K562 (cell line): ENCODE results near the gene IL23R. TPM values are rescaled to one million over a fixed set of nuclear protein-coding genes. Genes with fewer than 3 reads are reported as not detected.

Experiments used
- ATAC-seq: fragments of 200-7000 bp; cut with Tn5 transposase; 3 replicates; pipeline ENCODE4 v1.9.1; 2020; ENCODE audit warnings: moderate library complexity
- BruUV-seq: library from RNA; stranded (reverse); fragments of 400-500 nt; replicated peaks from 2 replicates; lab custom pipeline; 2021; lab: Mats Ljungman, UMichigan
- CTCF ChIA-PET: fragments of 300-600 bp; formaldehyde crosslinking; extraction: SDS; loops from one replicate; lab custom pipeline; 2021; ENCODE audit warnings: low intra/inter-chr PET ratio; lab: Yijun Ruan, JAX
- POLR2A ChIA-PET: fragments of 300-600, 350-650 bp; sonication (Branson Sonifier 250); formaldehyde crosslinking; extraction: SDS; loops from one replicate; lab custom pipeline; 2021; ENCODE audit warnings: antibody characterized with exemption, inconsistent platforms; lab: Yijun Ruan, JAX
- DNase-seq, 4 experiments: peaks; one replicate each; pipeline versions ENCODE4 v3.0.0 to v3.0.0-alpha.2; 2011 to 2018; ENCODE audit warnings: low spot score in 3 of 4, mixed read lengths in 3 of 4; ENCODE audit errors: extremely low read depth in 1 of 4
- FAIRE-seq: peaks from 2 replicates; lab custom pipeline; 2011; peaks lifted over from hg19 to GRCh38; lab: Jason Lieb, UNC
- H2AFZ ChIP-seq: 2 replicates; pipeline ENCODE4 v1.6.0; 2011; ENCODE audit warnings: low read depth, low read length, control low read depth, inconsistent platforms
- H3K27ac ChIP-seq: fragments of 200-600 bp; 3 replicates; pipeline ENCODE4 v1.8.0; 2011; ENCODE audit warnings: low read depth, mild to moderate bottlenecking, control low read depth, inconsistent platforms, low read length, moderate library complexity, mixed read lengths; ENCODE audit errors: extremely low read depth
- H3K27me3 ChIP-seq, 2 experiments: fragments of 300-600 bp in 1 of 2; 2 replicates in 1 of 2; 3 replicates in 1 of 2; pipeline versions ENCODE4 v1.6.0 to v1.8.0; 2011; ENCODE audit warnings: inconsistent platforms in 2 of 2, low read length in 2 of 2, mild to moderate bottlenecking in 1 of 2, mixed read lengths in 1 of 2, moderate library complexity in 1 of 2; ENCODE audit not compliant: control insufficient read depth in 2 of 2, insufficient read depth in 2 of 2
- H3K36me3 ChIP-seq: fragments of 300-600 bp; 3 replicates; pipeline ENCODE4 v1.8.0; 2011; ENCODE audit warnings: mild to moderate bottlenecking, low read length, inconsistent platforms; ENCODE audit not compliant: control insufficient read depth, insufficient read depth
- H3K4me1 ChIP-seq, 2 experiments: fragments of 200-600 bp in 1 of 2; replicated peaks in 1 of 2; 2 replicates in 1 of 2; 3 replicates in 1 of 2; pipeline versions ENCODE4 v1.5.1 to v1.8.0; 2011; ENCODE audit warnings: inconsistent platforms in 2 of 2, low read length in 2 of 2, mild to moderate bottlenecking in 1 of 2, mixed read lengths in 1 of 2, moderate library complexity in 1 of 2; ENCODE audit not compliant: control insufficient read depth in 2 of 2, insufficient read depth in 2 of 2
- H3K4me2 ChIP-seq: 2 replicates; pipeline ENCODE4 v1.6.1; 2011; ENCODE audit warnings: low read length, control low read depth, inconsistent platforms, mixed read lengths; ENCODE audit not compliant: insufficient read depth
- H3K4me3 ChIP-seq: fragments of 200-600 bp; sonication (generic), shearing (Covaris generic); 2 replicates; pipeline ENCODE4 v1.5.1; 2016; ENCODE audit warnings: control low read depth, inconsistent platforms
- H3K79me2 ChIP-seq: fragments of 200-600 bp; 3 replicates; pipeline ENCODE4 v1.8.0; 2011; ENCODE audit warnings: low read length, inconsistent platforms; ENCODE audit not compliant: control insufficient read depth, insufficient read depth
- H3K9ac ChIP-seq, 2 experiments: 2 replicates each; pipeline versions ENCODE4 v1.6.0 to v1.6.1; 2011; ENCODE audit warnings: low read depth in 2 of 2, low read length in 2 of 2, control low read depth in 1 of 2, inconsistent platforms in 1 of 2, mild to moderate bottlenecking in 1 of 2, mixed read lengths in 1 of 2; ENCODE audit not compliant: insufficient read depth in 1 of 2
- H3K9me1 ChIP-seq: one replicate; pipeline ENCODE4 v1.6.0; 2011; ENCODE audit warnings: inconsistent platforms, mild to moderate bottlenecking, low read length, moderate library complexity; ENCODE audit not compliant: control insufficient read depth, insufficient read depth
- H3K9me3 ChIP-seq: replicated peaks from 2 replicates; pipeline ENCODE4 v1.5.1; 2011; ENCODE audit warnings: low read depth, low read length, inconsistent platforms; ENCODE audit not compliant: control insufficient read depth, insufficient read depth
- H4K20me1 ChIP-seq: replicated peaks from 2 replicates; pipeline ENCODE4 v1.6.1; 2011; ENCODE audit warnings: low read length, inconsistent platforms, mixed read lengths; ENCODE audit not compliant: control insufficient read depth, insufficient read depth
- CEBPB ChIP-seq: fragments of 450-650 bp; IDR thresholded peaks from 2 replicates; pipeline ENCODE4 v1.6.1; 2016; ENCODE audit warnings: missing genetic modification characterization, missing compliant biosample characterization
- CTCFL ChIP-seq: IDR thresholded peaks from 2 replicates; pipeline ENCODE4 v1.6.1; 2011; ENCODE audit warnings: borderline replicate concordance, low read depth, mild to moderate bottlenecking, moderate library complexity, low read length; ENCODE audit not compliant: insufficient read depth, poor library complexity, severe bottlenecking
- FOXJ3 ChIP-seq: sonication (generic); formaldehyde crosslinking; IDR thresholded peaks from 2 replicates; pipeline ENCODE4 v1.4.0; 2020; ENCODE audit warnings: mild to moderate bottlenecking, missing genetic modification reagents
- FOXM1 ChIP-seq, 2 experiments: fragments of 450-650 bp in 1 of 2; sonication (generic) in 1 of 2; formaldehyde crosslinking in 1 of 2; IDR thresholded peaks; 2 replicates each; pipeline versions ENCODE4 v1.6.1 to v1.9.0; 2017 to 2022; ENCODE audit warnings: low read depth in 2 of 2, mild to moderate bottlenecking in 2 of 2, missing genetic modification reagents in 1 of 2, moderate library complexity in 1 of 2
- GATA2 ChIP-seq: sonication (generic); formaldehyde crosslinking; IDR thresholded peaks from 2 replicates; pipeline ENCODE4 v1.4.0; 2020; ENCODE audit warnings: mild to moderate bottlenecking, missing genetic modification reagents
- HOXB6 ChIP-seq: fragments of 250-450 bp; sonication (Bioruptor Pico); IDR thresholded peaks from 2 replicates; pipeline ENCODE4 v1.5.1; 2022; ENCODE audit warnings: mild to moderate bottlenecking, borderline replicate concordance
- ILF3 ChIP-seq: fragments of 450-650 bp; IDR thresholded peaks from 2 replicates; pipeline ENCODE4 v1.6.1; 2018; ENCODE audit warnings: antibody characterized with exemption, mild to moderate bottlenecking, moderate library complexity, borderline replicate concordance
- PHB ChIP-seq: fragments of 250-450 bp; sonication (Bioruptor Pico); IDR thresholded peaks from 2 replicates; pipeline ENCODE4 v1.5.0; 2021
- ZFX ChIP-seq: sonication (generic); formaldehyde crosslinking; IDR thresholded peaks from 2 replicates; pipeline ENCODE4 v1.8.0; 2022; ENCODE audit warnings: mild to moderate bottlenecking, missing genetic modification reagents, moderate library complexity
- WGBS: fragments of 100-300 bp; shearing (Covaris generic); methylation state at CpG from one replicate; pipeline ENCODE4 v1.1.6; 2016; ENCODE audit warnings: low coverage, mixed read lengths; ENCODE audit not compliant: insufficient coverage; ENCODE audit errors: missing lambda C conversion rate; 5-methylcytosine and 5-hydroxymethylcytosine counted together
- in situ Hi-C: fragments of 300-500 bp; cut with MboI; formaldehyde crosslinking; loops from 4 replicates; pipeline ENCODE4 v1.15.0; 2018; ENCODE audit warnings: inconsistent platforms, mixed read lengths
- intact Hi-C: fragments of 100-400 bp; cut with micrococcal nuclease; formaldehyde crosslinking; loops from 2 replicates; pipeline ENCODE4 v1.14.2; 2022
- polyA plus RNA-seq, 8 experiments: library from polyadenylated mRNA; depleted of rRNA in 4 of 8; stranded (reverse) in 5 of 8; unstranded in 3 of 8; fragments of >200 nt; fragmentation: Nextera tagmentation in 2 of 8; fragmentation: Illumina TruSeq in 1 of 8; extraction: Ambion mirVana in 2 of 8; extraction: Trizol in 1 of 8; gene quantifications; 2 replicates each; pipeline versions ENCODE4 v1.2.1 to v1.2.3, GENCODE V29; 2011 to 2014; ENCODE audit warnings: inconsistent platforms in 1 of 8, missing spikeins in 1 of 8
- total RNA-seq, 7 experiments: library from RNA; depleted of rRNA in 6 of 7; stranded (reverse); fragments of >200 nt in 6 of 7; fragmentation: Illumina TruSeq in 2 of 7; extraction: Trizol in 2 of 7; gene quantifications; 2 replicates each; pipeline versions ENCODE4 v1.2.1 to v1.2.3, GENCODE V29; 2011 to 2021; ENCODE audit warnings: low replicate concordance in 1 of 7

IL23R gene
- total and polyA plus RNA-seq, 9 of the 15 experiments (the other 6 are each of a cell fraction or from before 2014, with no cell fraction given), result 4.4 to 52.7 (median 22.8) TPM

GRCh38 chr1:67175530-67176087 is 9.4 kb downstream of the IL23R start (continued):
- no peak for TF ChIP-seq FOXJ3
- no peak for TF ChIP-seq GATA2 (CRISPR knock-in tag)
- no peak for TF ChIP-seq CEBPB (tag)

GRCh38 chr1:67184838-67185421 is 18.7 kb downstream of the IL23R start:
- ATAC-seq (no peak), DNase-seq (no peak), FAIRE-seq (no peak)
- Histone ChIP-seq H3K27ac (no peak overlapping the region), H3K9me3 (no peaks in the 10 kb centered on the region; the same call in 1 of the 2 replicates), H4K20me1 (no peaks in the 10 kb centered on the region), H3K27me3 (no peaks in the 10 kb centered on the region), H2AFZ (peak overlapping the region; percentile 17; the same call in 1 of the 2 replicates), H3K4me3 (no peak overlapping the region), H3K4me1 (no peaks in the 10 kb centered on the region; a peak in 2 of 5 replicates), H3K36me3 (no peaks in the 10 kb centered on the region), H3K9ac (no peak overlapping the region), H3K79me2 (no peaks in the 10 kb centered on the region), H3K4me2 (no peak overlapping the region), H3K9me1 (no peaks in the 10 kb centered on the region)
- 45% methylated on average over 1 of the region's 1 CpG for WGBS
- no TSS peak for BruUV-seq
- intact Hi-C loops (no loop called here), in situ Hi-C loops (no loop called here)
- ChIA-PET POLR2A (interaction anchor here (1.2 kb wide), 1 partner anchor 19 kb away, joined by 3 read pairs; the partner anchor contains the start of gene IL23R), CTCF (no interaction called here)
- TF ChIP-seq ILF3 (no peak), CTCFL (no peak), FOXM1 (IDR thresholded peaks at IDR 0.05; ENCODE audit: low read depth) (no peak), FOXM1 (CRISPR knock-in tag; IDR thresholded peaks at IDR 0.05; ENCODE audit: low read depth) (no peak), ZFX (CRISPR knock-in tag) (no peak), PHB (CRISPR knock-in tag) (no peak), HOXB6 (CRISPR knock-in tag) (no peak)
